PFSK-1 (cell line): ENCODE data around the gene CNIH3.
A peak's percentile ranks its signal among the peaks of the same experiment; 100 is the strongest.

Source experiments
- FOXP2 ChIP-seq: optimal IDR thresholded peaks from 2 replicates; pipeline ENCODE3; 2011; ENCODE audit warnings: borderline replicate concordance, control low read depth, inconsistent platforms; ENCODE audit not compliant: insufficient read depth; ENCODE audit errors: extremely low read length, extremely low read depth
- POLR2AphosphoS5 ChIP-seq: IDR thresholded peaks from 2 replicates; pipeline ENCODE4 v1.6.1; 2012; ENCODE audit warnings: low read depth, mild to moderate bottlenecking, control low read depth, low read length, moderate library complexity
- SIN3A ChIP-seq: IDR thresholded peaks from 2 replicates; pipeline ENCODE4 v1.6.1; 2012; ENCODE audit warnings: mild to moderate bottlenecking, low read length, moderate library complexity, borderline replicate concordance; ENCODE audit not compliant: insufficient read depth
- TAF1 ChIP-seq: IDR thresholded peaks from 2 replicates; pipeline ENCODE4 v1.6.1; 2012; ENCODE audit warnings: low read length, control low read depth, borderline replicate concordance; ENCODE audit not compliant: insufficient read depth
- TF ChIP-seq, protein P1 (sequence below), 2 experiments: IDR thresholded peaks; 2 replicates each; pipeline versions ENCODE4 v1.6.1 to v1.8.0; 2011 to 2012; ENCODE audit warnings: low read depth in 2 of 2, low read length in 2 of 2, control low read depth in 1 of 2, inconsistent platforms in 1 of 2, mild to moderate bottlenecking in 1 of 2, moderate library complexity in 1 of 2; ENCODE audit not compliant: insufficient read depth in 1 of 2

The CNIH3 gene

DNA sequence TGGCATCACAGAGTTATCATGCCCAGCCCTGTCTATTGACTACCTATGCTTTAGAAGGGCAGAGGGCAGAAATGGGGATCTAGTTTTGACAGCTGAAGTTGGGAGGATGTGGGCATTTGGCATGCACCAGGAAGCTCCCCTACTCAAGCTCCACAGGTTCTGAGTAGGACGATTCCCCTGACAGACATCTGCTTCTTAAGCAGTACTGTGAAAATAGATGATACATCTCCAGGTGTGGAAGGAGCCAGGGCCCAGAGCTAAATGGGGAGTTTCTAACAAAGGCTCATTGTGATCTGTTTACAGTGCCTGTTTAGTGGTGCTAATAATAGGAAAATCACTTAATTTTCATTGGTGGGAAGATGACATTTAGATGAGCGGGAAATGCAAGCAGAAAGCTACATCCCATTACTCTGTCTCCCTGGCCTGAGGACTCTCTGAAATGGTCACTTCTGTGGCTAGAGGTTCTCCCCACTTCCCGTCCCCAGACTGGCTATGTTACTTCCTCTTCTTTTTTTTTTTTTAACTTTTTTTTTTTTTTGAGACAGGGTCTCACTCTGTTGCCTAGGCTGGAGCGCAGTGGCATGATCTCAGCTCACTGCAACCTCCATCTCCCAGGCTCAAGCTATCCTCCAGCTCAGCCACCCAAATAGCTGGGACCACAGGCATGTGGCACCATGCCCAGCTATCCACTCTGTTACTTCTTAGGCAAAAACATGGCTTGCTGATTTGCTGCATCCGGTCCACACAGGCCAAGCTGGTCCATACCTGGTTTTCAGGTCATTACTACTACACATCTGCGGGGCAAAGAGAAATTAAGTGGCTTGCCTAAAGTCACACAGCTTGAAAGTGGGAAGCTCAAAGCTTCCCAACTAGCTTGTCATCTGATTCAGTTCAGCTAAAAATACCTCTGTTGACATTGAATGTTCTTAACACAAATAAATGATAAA, 23.2 kb upstream of the CNIH3 start:
- TF ChIP-seq TAF1 (no peak), SIN3A (no peak), POLR2AphosphoS5 (no peak), FOXP2 (no peak)
- TF ChIP-seq, protein P1, sequence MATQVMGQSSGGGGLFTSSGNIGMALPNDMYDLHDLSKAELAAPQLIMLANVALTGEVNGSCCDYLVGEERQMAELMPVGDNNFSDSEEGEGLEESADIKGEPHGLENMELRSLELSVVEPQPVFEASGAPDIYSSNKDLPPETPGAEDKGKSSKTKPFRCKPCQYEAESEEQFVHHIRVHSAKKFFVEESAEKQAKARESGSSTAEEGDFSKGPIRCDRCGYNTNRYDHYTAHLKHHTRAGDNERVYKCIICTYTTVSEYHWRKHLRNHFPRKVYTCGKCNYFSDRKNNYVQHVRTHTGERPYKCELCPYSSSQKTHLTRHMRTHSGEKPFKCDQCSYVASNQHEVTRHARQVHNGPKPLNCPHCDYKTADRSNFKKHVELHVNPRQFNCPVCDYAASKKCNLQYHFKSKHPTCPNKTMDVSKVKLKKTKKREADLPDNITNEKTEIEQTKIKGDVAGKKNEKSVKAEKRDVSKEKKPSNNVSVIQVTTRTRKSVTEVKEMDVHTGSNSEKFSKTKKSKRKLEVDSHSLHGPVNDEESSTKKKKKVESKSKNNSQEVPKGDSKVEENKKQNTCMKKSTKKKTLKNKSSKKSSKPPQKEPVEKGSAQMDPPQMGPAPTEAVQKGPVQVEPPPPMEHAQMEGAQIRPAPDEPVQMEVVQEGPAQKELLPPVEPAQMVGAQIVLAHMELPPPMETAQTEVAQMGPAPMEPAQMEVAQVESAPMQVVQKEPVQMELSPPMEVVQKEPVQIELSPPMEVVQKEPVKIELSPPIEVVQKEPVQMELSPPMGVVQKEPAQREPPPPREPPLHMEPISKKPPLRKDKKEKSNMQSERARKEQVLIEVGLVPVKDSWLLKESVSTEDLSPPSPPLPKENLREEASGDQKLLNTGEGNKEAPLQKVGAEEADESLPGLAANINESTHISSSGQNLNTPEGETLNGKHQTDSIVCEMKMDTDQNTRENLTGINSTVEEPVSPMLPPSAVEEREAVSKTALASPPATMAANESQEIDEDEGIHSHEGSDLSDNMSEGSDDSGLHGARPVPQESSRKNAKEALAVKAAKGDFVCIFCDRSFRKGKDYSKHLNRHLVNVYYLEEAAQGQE (IDR thresholded peaks at IDR 0.05; ENCODE audit: insufficient read depth in 1 of 2, low read depth in 2 of 2, low read length in 2 of 2) = 0 out of 4 replicates have a peak, but pooled peaks of 1 of the 2 experiments have one; percentile 19

DNA sequence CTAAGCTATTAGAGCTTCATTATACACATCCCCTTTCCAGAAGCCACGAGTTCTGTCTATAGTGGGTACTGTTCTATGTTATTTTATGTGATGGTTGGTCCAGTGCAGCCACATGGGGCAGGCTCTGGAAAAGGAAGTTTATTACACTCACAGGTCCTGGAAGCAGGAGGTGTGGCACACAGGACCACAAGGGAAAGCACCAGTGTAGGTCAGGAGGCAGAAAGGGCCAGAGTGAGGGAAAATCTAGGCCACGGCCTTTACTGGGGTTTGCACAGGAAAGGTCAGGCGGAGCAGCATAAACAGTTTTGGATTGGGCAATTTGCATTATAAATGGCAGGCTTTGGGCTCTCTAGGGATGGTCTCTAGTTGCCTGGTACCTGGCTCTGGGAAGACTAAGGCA, 21.8 kb upstream of the CNIH3 start:
- TF ChIP-seq, protein P1 (IDR thresholded peaks at IDR 0.05; ENCODE audit: insufficient read depth in 1 of 2, low read depth in 2 of 2, low read length in 2 of 2) = no peak
- no peak for TF ChIP-seq FOXP2
- no peak for TF ChIP-seq SIN3A
- no peak for TF ChIP-seq TAF1
- TF ChIP-seq POLR2AphosphoS5 = no peak

DNA sequence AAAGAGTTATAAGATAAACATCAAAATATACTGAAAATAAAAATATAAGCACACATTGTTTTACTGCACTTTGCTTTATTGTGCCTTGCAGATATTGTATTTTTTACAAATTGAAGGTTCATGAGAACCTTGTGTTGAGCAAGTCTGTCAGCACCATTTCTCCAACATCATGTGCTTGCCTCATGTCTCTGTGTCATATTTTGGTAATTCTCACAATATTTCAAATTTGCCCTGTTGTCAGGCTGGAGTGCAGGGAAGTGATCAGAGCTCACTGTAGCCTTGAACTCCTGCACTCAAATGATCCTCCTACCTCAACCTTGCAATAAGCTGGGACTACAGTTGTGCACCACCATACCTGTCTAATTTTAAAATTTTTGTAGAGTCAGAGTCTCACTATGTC, 21.3 kb upstream of the CNIH3 start:
- no peak for TF ChIP-seq SIN3A
- TF ChIP-seq TAF1 = no peak

DNA sequence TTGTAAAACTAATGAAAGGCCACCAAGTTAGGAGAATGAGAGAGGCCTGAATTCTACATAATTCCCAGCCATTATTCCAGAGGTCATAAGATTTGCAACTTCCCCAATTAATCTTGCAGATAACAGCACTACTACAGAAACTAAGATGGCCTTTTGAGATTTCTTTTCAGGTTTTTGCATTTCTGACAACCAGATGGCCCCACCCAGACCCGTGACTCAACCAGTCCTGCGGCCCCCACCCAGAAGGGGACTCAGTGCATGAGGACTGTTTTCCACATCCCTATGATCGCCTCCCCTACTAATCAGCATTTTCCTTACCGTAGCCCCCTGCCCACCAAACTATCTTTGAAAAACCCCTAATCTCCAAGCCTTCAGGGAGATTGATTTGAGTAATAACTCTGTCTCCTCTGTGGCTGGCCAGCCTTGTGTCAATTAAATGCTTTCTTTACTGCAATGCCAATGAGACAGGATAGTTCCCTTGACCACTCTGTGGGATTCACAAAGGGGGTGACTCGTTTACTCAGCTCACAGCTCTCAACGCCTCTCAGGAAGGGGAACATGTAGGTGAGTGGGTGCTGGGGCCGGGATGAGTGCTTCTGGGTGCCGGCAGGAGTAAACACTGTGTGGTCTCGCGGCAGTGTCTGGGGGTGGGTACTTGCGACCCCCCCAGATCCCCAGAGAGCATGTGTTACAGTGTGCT, 10.5 kb upstream of the CNIH3 start:
- no peak for TF ChIP-seq POLR2AphosphoS5
- TF ChIP-seq SIN3A = no peak
- TF ChIP-seq, protein P1 (IDR thresholded peaks at IDR 0.05; ENCODE audit: insufficient read depth in 1 of 2, low read depth in 2 of 2, low read length in 2 of 2) = no peak
- TF ChIP-seq TAF1 = no peak

DNA sequence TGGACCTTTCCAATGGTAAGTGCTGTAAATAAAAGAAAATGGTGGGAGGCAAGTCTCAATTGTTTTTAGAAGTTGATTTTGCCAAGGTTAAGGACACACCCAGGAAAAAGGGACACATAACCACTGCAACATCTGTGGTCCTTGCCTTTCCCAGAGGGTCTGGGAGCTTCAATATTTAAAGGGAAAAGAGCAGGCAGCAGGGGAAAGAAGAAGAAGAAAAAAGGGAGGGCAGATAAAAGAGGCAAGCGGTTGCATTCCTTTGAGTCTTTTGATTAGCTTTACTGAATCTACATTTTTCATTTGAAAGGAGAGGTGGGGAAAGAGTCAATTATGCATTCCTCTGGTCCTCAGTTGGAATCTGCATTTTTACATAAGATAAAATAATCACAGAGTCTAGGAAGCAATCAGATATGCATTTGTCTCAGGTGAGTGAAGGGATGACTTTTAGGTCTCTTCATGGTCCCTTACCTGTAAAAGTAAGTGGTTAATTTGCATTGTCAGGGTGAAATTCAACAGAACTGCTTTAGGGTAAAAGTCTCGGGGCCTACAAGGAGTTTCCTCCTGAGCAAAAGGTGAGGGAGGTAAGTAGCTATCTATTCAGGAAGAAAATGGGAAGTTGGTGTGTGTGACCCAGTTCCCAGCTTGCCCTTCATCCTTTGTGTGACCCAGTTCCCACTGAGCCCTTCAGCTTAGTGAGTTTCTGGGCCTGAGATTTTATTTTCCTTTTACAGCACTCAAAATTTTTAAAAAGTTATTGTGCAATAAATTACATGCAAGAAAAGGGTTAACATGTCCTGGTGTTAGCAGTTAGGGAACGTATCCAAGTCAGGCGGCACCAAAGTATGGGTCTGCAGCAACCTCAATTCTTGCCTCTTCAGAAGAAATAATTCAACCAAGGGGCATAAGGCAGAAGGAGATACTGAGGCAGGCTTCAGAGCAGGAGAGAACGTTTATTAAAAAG, 8.6 kb upstream of the CNIH3 start:
- no peak for TF ChIP-seq FOXP2
